Prostate gland (tissue), 2 donors: ENCODE measurements around the gene TMEM198.

ENCODE experiments used
- CTCF ChIP-seq, 4 experiments: fragments of 200-600 bp in 2 of 4; fragments of 450-650 bp in 2 of 4; sonication (generic) in 2 of 4; IDR thresholded peaks; 1 replicate in 3 of 4; 2 replicates in 1 of 4; pipeline ENCODE4 v1.5.1; 2016 to 2019; ENCODE audit warnings: antibody characterized with exemption in 4 of 4, mild to moderate bottlenecking in 2 of 4, moderate library complexity in 2 of 4
- POLR2A ChIP-seq: fragments of 450-650 bp; IDR thresholded peaks from one replicate; pipeline ENCODE4 v1.6.1; 2016; ENCODE audit warnings: antibody characterized with exemption, mild to moderate bottlenecking

GRCh38 chr2:219496825-219497494 lies 46.9 kb upstream of the TMEM198 start:
- TF ChIP-seq CTCF (IDR thresholded peaks at IDR 0.05) (no peak), POLR2A (no peak)
